Measurements from ENCODE around the gene PTGR2. TPM values are rescaled to one million over a fixed set of nuclear protein-coding genes. Genes with fewer than 3 reads are reported as not detected.
A peak's percentile ranks its signal among the peaks of the same experiment; 100 is the strongest.

PTGR2 gene
- total RNA-seq, 2 donors from 2014 or later, result 2.2 to 4.3 TPM

- TF ChIP-seq, protein P1, sequence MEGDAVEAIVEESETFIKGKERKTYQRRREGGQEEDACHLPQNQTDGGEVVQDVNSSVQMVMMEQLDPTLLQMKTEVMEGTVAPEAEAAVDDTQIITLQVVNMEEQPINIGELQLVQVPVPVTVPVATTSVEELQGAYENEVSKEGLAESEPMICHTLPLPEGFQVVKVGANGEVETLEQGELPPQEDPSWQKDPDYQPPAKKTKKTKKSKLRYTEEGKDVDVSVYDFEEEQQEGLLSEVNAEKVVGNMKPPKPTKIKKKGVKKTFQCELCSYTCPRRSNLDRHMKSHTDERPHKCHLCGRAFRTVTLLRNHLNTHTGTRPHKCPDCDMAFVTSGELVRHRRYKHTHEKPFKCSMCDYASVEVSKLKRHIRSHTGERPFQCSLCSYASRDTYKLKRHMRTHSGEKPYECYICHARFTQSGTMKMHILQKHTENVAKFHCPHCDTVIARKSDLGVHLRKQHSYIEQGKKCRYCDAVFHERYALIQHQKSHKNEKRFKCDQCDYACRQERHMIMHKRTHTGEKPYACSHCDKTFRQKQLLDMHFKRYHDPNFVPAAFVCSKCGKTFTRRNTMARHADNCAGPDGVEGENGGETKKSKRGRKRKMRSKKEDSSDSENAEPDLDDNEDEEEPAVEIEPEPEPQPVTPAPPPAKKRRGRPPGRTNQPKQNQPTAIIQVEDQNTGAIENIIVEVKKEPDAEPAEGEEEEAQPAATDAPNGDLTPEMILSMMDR (IDR thresholded peaks at IDR 0.05), result no peak
- no peaks in the 10 kb centered on the region for H3K27me3 ChIP-seq (replicated peaks; ENCODE audit: insufficient read depth)
- H3K4me1 ChIP-seq (ENCODE audit: control insufficient read depth in 1 of 2, low read depth in 2 of 2), result no peaks in the 10 kb centered on the region
- no peak for DNase-seq (ENCODE audit: low spot score)
- H3K27ac ChIP-seq, result no peak overlapping the region
- H3K4me3 ChIP-seq, result no peak overlapping the region
- H3K36me3 ChIP-seq, result no peaks in the 10 kb centered on the region
- H3K9me3 ChIP-seq, result no peaks in the 10 kb centered on the region
- no peak for ATAC-seq (ENCODE audit: insufficient number of reproducible peaks, low FRiP score, low read depth)
Observed at GRCh38 chr14:73810478-73811163, 41.0 kb upstream of the PTGR2 start.

GRCh38 chr14:73811164-73811503 lies 40.5 kb upstream of the PTGR2 start:
- Histone ChIP-seq H3K9me3 (no peaks in the 10 kb centered on the region), H3K27ac (no peak overlapping the region), H3K36me3 (no peaks in the 10 kb centered on the region), H3K4me3 (no peak overlapping the region), H3K27me3 (replicated peaks; ENCODE audit: insufficient read depth) (no peaks in the 10 kb centered on the region), H3K4me1 (ENCODE audit: control insufficient read depth in 1 of 2, low read depth in 2 of 2) (no peaks in the 10 kb centered on the region)
- ATAC-seq (ENCODE audit: insufficient number of reproducible peaks, low FRiP score, low read depth) (no peak), DNase-seq (ENCODE audit: low spot score) (no peak)
- TF ChIP-seq, protein P1 (IDR thresholded peaks at IDR 0.05), result no peak

DNA sequence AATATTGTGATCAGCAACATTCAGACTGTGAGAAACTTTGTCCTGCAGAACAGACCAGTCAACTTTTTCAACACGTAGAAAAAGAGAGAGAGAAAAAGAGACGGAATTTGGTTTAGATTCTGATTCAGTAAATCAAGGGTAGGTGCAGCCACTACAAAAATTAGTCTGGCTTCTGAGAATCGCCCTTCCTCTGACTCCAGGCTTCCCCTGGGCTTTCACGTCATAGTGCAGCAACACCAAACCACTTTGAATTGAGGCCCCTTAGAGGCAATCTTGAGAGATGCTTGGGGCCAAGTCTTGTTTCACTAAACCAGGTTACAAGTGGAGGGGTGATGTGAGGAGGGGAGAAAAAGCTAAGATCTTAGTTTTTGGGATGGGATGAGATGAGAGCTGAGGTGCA lies 37.5 kb upstream of the PTGR2 start:
- ATAC-seq (ENCODE audit: insufficient number of reproducible peaks, low FRiP score, low read depth) (no peak), DNase-seq (ENCODE audit: low spot score) (no peak)
- H3K27ac ChIP-seq, result no peak overlapping the region
- peaks cover 2 to 9% of the 10 kb centered on the region in 2 donors for H3K4me1 ChIP-seq (ENCODE audit: control insufficient read depth in 1 of 2, low read depth in 2 of 2)
- TF ChIP-seq, protein P1 (IDR thresholded peaks at IDR 0.05), result no peak
- H3K4me3 ChIP-seq, result no peak overlapping the region
- H3K9me3 ChIP-seq, result no peaks in the 10 kb centered on the region
- H3K27me3 ChIP-seq (replicated peaks; ENCODE audit: insufficient read depth), result no peaks in the 10 kb centered on the region
- H3K36me3 ChIP-seq, result no peaks in the 10 kb centered on the region

DNA sequence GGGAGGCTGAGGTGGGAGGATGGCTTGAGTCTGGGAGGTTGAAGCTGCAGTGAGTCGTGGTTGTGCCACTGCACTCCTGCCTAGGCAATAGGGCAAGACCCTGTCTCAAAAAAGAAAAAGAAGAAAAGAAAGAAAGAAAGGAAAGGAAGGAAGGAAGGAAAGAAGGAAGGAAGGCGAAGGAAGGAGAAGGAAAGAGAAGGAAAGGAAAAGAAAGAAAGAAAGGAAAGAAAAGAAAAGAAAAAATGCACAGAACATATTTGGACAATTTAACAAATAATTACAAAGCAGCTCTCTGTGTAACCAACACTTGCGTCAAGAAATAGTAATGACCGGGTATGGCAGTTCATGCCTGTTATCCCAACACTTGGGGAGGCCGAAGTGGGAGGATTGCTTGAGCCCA lies 35.8 kb upstream of the PTGR2 start:
- Histone ChIP-seq H3K4me1 (ENCODE audit: control insufficient read depth in 1 of 2, low read depth in 2 of 2) (peaks cover 2 to 9% of the 10 kb centered on the region in 2 donors), H3K9me3 (no peaks in the 10 kb centered on the region), H3K4me3 (no peak overlapping the region), H3K36me3 (no peaks in the 10 kb centered on the region), H3K27ac (peak overlapping the region in 1 of 2 donors; percentile 6), H3K27me3 (replicated peaks; ENCODE audit: insufficient read depth) (no peaks in the 10 kb centered on the region)
- TF ChIP-seq, protein P1 (IDR thresholded peaks at IDR 0.05), result no peak
- ATAC-seq (ENCODE audit: insufficient number of reproducible peaks, low FRiP score, low read depth) (no peak), DNase-seq (ENCODE audit: low spot score) (no peak)

- DNase-seq (ENCODE audit: low spot score) (no peak), ATAC-seq (ENCODE audit: insufficient number of reproducible peaks, low FRiP score, low read depth) (no peak)
- no peaks in the 10 kb centered on the region for H3K27me3 ChIP-seq (replicated peaks; ENCODE audit: insufficient read depth)
Observed at GRCh38 chr14:73816393-73816816, 35.2 kb upstream of the PTGR2 start.

More at GRCh38 chr14:73816393-73816816, 35.2 kb upstream of the PTGR2 start:
- H3K36me3 ChIP-seq, result no peaks in the 10 kb centered on the region
- no peaks in the 10 kb centered on the region for H3K9me3 ChIP-seq
- TF ChIP-seq, protein P1 (IDR thresholded peaks at IDR 0.05), result no peak
- peaks cover 2 to 9% of the 10 kb centered on the region in 2 donors for H3K4me1 ChIP-seq (ENCODE audit: control insufficient read depth in 1 of 2, low read depth in 2 of 2)
- H3K4me3 ChIP-seq, result no peak overlapping the region
- H3K27ac ChIP-seq, result peak overlapping the region; percentile 6 to 25

All from thoracic aorta (tissue), 2 donors.